K562 (cell line): Measurements from ENCODE around the gene PCED1B. TPM values are rescaled to one million over a fixed set of nuclear protein-coding genes. Genes with fewer than 3 reads are reported as not detected.

Source experiments
- BHLHE40 ChIP-seq: IDR thresholded peaks from 2 replicates; pipeline ENCODE4 v1.6.1; 2011; ENCODE audit warnings: low read length, improper control_type of control experiment
- CBFA2T3 ChIP-seq: fragments of 450-650 bp; IDR thresholded peaks from 2 replicates; pipeline ENCODE4 v1.6.1; 2017
- CCNT2 ChIP-seq: IDR thresholded peaks from 2 replicates; pipeline ENCODE4 v1.6.1; 2011; ENCODE audit warnings: borderline replicate concordance, low read depth, mild to moderate bottlenecking, moderate library complexity, mixed read lengths, low read length; ENCODE audit not compliant: insufficient read length; ENCODE audit errors: extremely low read depth
- CHD1 ChIP-seq: fragments of 200-600 bp; sonication (generic); IDR thresholded peaks from one replicate; pipeline ENCODE4 v1.6.1; 2012; ENCODE audit warnings: mild to moderate bottlenecking, moderate library complexity, low read length, inconsistent platforms
- DMBX1 ChIP-seq: fragments of 250-450 bp; sonication (Bioruptor Pico); IDR thresholded peaks from 2 replicates; pipeline ENCODE4 v1.8.0; 2022; ENCODE audit warnings: inconsistent platforms, mild to moderate bottlenecking, moderate library complexity, borderline replicate concordance
- JUND ChIP-seq, 2 experiments: IDR thresholded peaks; 2 replicates in 1 of 2; 3 replicates in 1 of 2; pipeline ENCODE4 v1.6.1; 2011; ENCODE audit warnings: borderline replicate concordance in 2 of 2, low read depth in 2 of 2, low read length in 2 of 2, improper control_type of control experiment in 1 of 2, missing biosample characterization in 1 of 2, missing genetic modification characterization in 1 of 2, missing genetic modification reagents in 1 of 2
- MAFG ChIP-seq: fragments of 450-650 bp; conservative IDR thresholded peaks from 2 replicates; pipeline ENCODE4 v1.6.1; 2016; ENCODE audit warnings: missing genetic modification characterization, missing compliant biosample characterization
- MAZ ChIP-seq, 2 experiments: fragments of 450-650 bp in 1 of 2; sonication (generic) in 1 of 2; formaldehyde crosslinking; IDR thresholded peaks in 1 of 2; conservative IDR thresholded peaks in 1 of 2; 2 replicates each; pipeline versions ENCODE4 v1.4.0 to v1.5.0; 2020; ENCODE audit warnings: mild to moderate bottlenecking in 1 of 2, missing genetic modification reagents in 1 of 2
- MTA1 ChIP-seq: fragments of 450-650 bp; IDR thresholded peaks from 2 replicates; pipeline ENCODE4 v1.6.1; 2017; ENCODE audit warnings: borderline replicate concordance
- NCOA4 ChIP-seq: fragments of 450-650 bp; IDR thresholded peaks from 2 replicates; pipeline ENCODE4 v1.6.1; 2018; ENCODE audit warnings: mild to moderate bottlenecking; ENCODE audit not compliant: partially characterized antibody
- NELFE ChIP-seq: IDR thresholded peaks from 2 replicates; pipeline ENCODE4 v1.6.1; 2011; ENCODE audit warnings: mild to moderate bottlenecking; ENCODE audit not compliant: insufficient read depth, insufficient read length
- NEUROD1 ChIP-seq: fragments of 150-350 bp; IDR thresholded peaks from 2 replicates; pipeline ENCODE4 v1.6.1; 2014; ENCODE audit warnings: borderline replicate concordance, low read length, low read depth; ENCODE audit not compliant: partially characterized antibody
- PCBP2 ChIP-seq: fragments of 200-400 bp; formaldehyde crosslinking; IDR thresholded peaks from 2 replicates; pipeline ENCODE4 v1.6.1; 2018; ENCODE audit warnings: low read length, low read depth, mild to moderate bottlenecking, moderate library complexity; ENCODE audit not compliant: poor library complexity, severe bottlenecking
- PRPF4 ChIP-seq: fragments of 200-400 bp; formaldehyde crosslinking; IDR thresholded peaks from one replicate; pipeline ENCODE4 v1.6.1; 2017; ENCODE audit warnings: low read length, low read depth, mild to moderate bottlenecking; ENCODE audit not compliant: insufficient read depth, poor library complexity, severe bottlenecking
- TAL1 ChIP-seq: fragments of 450-650 bp; IDR thresholded peaks from 2 replicates; pipeline ENCODE4 v1.6.1; 2016; ENCODE audit warnings: mild to moderate bottlenecking
- TCF3 ChIP-seq: sonication (generic); formaldehyde crosslinking; IDR thresholded peaks from 2 replicates; pipeline ENCODE4 v1.4.0; 2020; ENCODE audit warnings: mild to moderate bottlenecking, missing genetic modification reagents
- ZNF12 ChIP-seq: sonication (generic); formaldehyde crosslinking; IDR thresholded peaks from 2 replicates; pipeline ENCODE4 v1.4.0; 2020; ENCODE audit warnings: mild to moderate bottlenecking, missing genetic modification reagents
- ZNF311 ChIP-seq: fragments of 250-450 bp; sonication (Bioruptor Pico); IDR thresholded peaks from 2 replicates; pipeline ENCODE4 v1.4.0; 2020; ENCODE audit warnings: mild to moderate bottlenecking, moderate library complexity
- ZNF354B ChIP-seq: fragments of 250-450 bp; sonication (Bioruptor Pico); IDR thresholded peaks from 2 replicates; pipeline ENCODE4 v1.4.0; 2020
- ZNF408 ChIP-seq: fragments of 250-450 bp; sonication (Bioruptor Pico); IDR thresholded peaks from 2 replicates; pipeline ENCODE4 v1.4.0; 2020; ENCODE audit warnings: low read depth, mild to moderate bottlenecking, moderate library complexity
- polyA plus RNA-seq, 8 experiments: library from polyadenylated mRNA; depleted of rRNA in 4 of 8; stranded (reverse) in 5 of 8; unstranded in 3 of 8; fragments of >200 nt; fragmentation: Nextera tagmentation in 2 of 8; fragmentation: Illumina TruSeq in 1 of 8; extraction: Ambion mirVana in 2 of 8; extraction: Trizol in 1 of 8; gene quantifications; 2 replicates each; pipeline versions ENCODE4 v1.2.1 to v1.2.3, GENCODE V29; 2011 to 2014; ENCODE audit warnings: inconsistent platforms in 1 of 8, missing spikeins in 1 of 8
- total RNA-seq, 7 experiments: library from RNA; depleted of rRNA in 6 of 7; stranded (reverse); fragments of >200 nt in 6 of 7; fragmentation: Illumina TruSeq in 2 of 7; extraction: Trizol in 2 of 7; gene quantifications; 2 replicates each; pipeline versions ENCODE4 v1.2.1 to v1.2.3, GENCODE V29; 2011 to 2021; ENCODE audit warnings: low replicate concordance in 1 of 7
- TF ChIP-seq, protein P1 (sequence below): sonication (generic); formaldehyde crosslinking; IDR thresholded peaks from 2 replicates; pipeline ENCODE4 v1.8.0; 2022; ENCODE audit warnings: missing genetic modification reagents, mild to moderate bottlenecking, borderline replicate concordance
- TF ChIP-seq, protein P2 (sequence below): sonication (generic); formaldehyde crosslinking; IDR thresholded peaks from 2 replicates; pipeline ENCODE4 v1.8.0; 2022; ENCODE audit warnings: mild to moderate bottlenecking, missing genetic modification reagents
- TF ChIP-seq, protein P3 (sequence below): fragments of 450-650 bp; formaldehyde crosslinking; IDR thresholded peaks from 2 replicates; pipeline ENCODE4 v1.4.0; 2020; ENCODE audit warnings: mild to moderate bottlenecking, moderate library complexity
- TF ChIP-seq, protein P4 (sequence below): sonication (generic); formaldehyde crosslinking; IDR thresholded peaks from 2 replicates; pipeline ENCODE4 v1.8.1; 2022; ENCODE audit warnings: missing genetic modification reagents

The PCED1B gene
- total and polyA plus RNA-seq, 9 of the 15 experiments (the other 6 are each of a cell fraction or from before 2014, with no cell fraction given) = 1.2 to 9.3 (median 2.5) TPM

DNA sequence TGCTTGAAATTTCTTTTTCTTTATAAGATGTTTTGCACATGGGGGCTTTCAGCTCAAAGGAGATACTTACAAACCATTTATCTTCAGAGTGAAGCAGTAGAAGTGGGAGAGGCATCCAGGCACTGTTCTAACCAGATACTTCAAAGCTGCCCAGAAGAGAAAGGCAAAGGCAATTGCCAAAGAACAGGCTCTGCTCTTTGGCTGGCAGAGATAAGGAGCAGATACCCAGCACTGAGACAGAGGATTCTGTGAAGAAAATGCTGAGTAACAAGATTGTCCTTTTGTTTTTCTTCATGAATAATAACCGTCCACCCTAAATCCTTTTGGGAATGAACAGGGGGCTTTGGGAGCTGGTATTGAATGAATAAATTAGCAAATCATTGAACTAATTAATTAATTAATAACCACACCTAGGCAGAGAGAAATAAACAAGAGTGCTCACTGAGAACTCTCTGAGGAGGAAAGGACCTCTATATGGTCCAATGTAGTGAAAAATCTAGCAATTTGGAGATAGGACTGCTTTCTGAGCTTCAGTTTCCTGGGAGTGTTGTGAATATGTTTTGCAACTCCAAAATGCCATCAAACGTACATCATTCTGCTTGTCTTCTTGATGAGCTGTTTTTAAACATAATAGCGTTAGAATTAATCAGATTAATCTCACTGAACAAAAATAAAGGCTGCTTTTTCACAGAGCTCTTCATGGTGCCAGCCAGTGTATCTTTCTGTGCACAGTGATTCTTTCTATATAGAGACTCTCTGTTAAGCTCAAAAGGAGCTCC lies 193.2 kb downstream of the PCED1B start (continued):
- TF ChIP-seq DMBX1 (CRISPR knock-in tag) (peak; percentile 76), ZNF408 (CRISPR knock-in tag) (no peak), BHLHE40 (0 out of 2 replicates have a peak, but pooled peaks have one; percentile 11), NCOA4 (no peak), ZNF311 (CRISPR knock-in tag) (no peak), CCNT2 (no peak), MTA1 (no peak), PCBP2 (no peak), NELFE (no peak), TCF3 (CRISPR knock-in tag) (peak; percentile 72), MAZ (CRISPR knock-in tag; conservative IDR thresholded peaks at IDR 0.05 in 1 of 2, IDR thresholded peaks at IDR 0.05 in 1 of 2) (0 out of 4 replicates have a peak, but pooled peaks of 1 of the 2 experiments have one; percentile 9), CHD1 (no peak), TAL1 (peak; percentile 77), ZNF12 (CRISPR knock-in tag) (no peak), NEUROD1 (peak; percentile 32), ZNF354B (CRISPR knock-in tag) (no peak), JUND (IDR thresholded peaks at IDR 0.05; ENCODE audit: borderline replicate concordance, low read depth, low read length) (peak; percentile 42; the same call in 1 of the 2 replicates), JUND (tag; IDR thresholded peaks at IDR 0.05; ENCODE audit: borderline replicate concordance, low read depth, low read length) (no peak), PRPF4 (no peak), CBFA2T3 (peak; percentile 92), MAFG (tag) (peak; percentile 87)
- TF ChIP-seq, protein P1, sequence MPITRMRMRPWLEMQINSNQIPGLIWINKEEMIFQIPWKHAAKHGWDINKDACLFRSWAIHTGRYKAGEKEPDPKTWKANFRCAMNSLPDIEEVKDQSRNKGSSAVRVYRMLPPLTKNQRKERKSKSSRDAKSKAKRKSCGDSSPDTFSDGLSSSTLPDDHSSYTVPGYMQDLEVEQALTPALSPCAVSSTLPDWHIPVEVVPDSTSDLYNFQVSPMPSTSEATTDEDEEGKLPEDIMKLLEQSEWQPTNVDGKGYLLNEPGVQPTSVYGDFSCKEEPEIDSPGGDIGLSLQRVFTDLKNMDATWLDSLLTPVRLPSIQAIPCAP (CRISPR knock-in tag) = no peak
- TF ChIP-seq, protein P2, sequence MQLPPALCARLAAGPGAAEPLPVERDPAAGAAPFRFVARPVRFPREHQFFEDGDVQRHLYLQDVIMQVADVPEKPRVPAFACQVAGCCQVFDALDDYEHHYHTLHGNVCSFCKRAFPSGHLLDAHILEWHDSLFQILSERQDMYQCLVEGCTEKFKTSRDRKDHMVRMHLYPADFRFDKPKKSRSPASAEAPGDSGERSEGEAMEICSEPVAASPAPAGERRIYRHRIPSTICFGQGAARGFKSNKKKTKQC (CRISPR knock-in tag) = no peak
- TF ChIP-seq, protein P3, sequence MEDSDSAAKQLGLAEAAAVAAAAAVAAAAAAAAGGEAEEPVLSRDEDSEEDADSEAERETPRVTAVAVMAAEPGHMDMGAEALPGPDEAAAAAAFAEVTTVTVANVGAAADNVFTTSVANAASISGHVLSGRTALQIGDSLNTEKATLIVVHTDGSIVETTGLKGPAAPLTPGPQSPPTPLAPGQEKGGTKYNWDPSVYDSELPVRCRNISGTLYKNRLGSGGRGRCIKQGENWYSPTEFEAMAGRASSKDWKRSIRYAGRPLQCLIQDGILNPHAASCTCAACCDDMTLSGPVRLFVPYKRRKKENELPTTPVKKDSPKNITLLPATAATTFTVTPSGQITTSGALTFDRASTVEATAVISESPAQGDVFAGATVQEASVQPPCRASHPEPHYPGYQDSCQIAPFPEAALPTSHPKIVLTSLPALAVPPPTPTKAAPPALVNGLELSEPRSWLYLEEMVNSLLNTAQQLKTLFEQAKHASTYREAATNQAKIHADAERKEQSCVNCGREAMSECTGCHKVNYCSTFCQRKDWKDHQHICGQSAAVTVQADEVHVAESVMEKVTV (CRISPR knock-in tag) = no peak
- TF ChIP-seq, protein P4, sequence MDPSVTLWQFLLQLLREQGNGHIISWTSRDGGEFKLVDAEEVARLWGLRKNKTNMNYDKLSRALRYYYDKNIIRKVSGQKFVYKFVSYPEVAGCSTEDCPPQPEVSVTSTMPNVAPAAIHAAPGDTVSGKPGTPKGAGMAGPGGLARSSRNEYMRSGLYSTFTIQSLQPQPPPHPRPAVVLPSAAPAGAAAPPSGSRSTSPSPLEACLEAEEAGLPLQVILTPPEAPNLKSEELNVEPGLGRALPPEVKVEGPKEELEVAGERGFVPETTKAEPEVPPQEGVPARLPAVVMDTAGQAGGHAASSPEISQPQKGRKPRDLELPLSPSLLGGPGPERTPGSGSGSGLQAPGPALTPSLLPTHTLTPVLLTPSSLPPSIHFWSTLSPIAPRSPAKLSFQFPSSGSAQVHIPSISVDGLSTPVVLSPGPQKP (CRISPR knock-in tag) = no peak
